Nasal cavity respiratory epithelium epithelial cell of viscerocranial mucosa (primary cell): ENCODE data around the gene TUG1. TPM values are rescaled to one million over a fixed set of nuclear protein-coding genes. Genes with fewer than 3 reads are reported as not detected.

ENCODE experiments used
- total RNA-seq: library from RNA; depleted of rRNA; stranded (reverse); fragments of >200 nt; gene quantifications from 2 replicates; pipeline ENCODE4 v1.2.3, GENCODE V29; 2014

TUG1 gene
- 40.0 and 87.4 TPM in 2 replicates for total RNA-seq

GRCh38 chr22:30968924-30969531 is at the start of gene TUG1:
TSS of gene TUG1 (plus strand) at chr22:30969265.

GRCh38 chr22:30968015-30968923 is 796 bp upstream of the TUG1 start, which contains the start of gene MORC2:
TSS of gene MORC2 (minus strand) at chr22:30968774. CDS start at chr22:30967889, 885 bp downstream.

Other genes with a start within 250 kb of the TUG1 start
- gene MORC2, start 491 bp upstream of the TUG1 start, total RNA-seq: 16.7 and 33.3 TPM in 2 replicates
- gene SMTN, start 112.1 kb downstream of the TUG1 start, total RNA-seq: 25.7 and 48.5 TPM in 2 replicates
- gene SELENOM, start 138.3 kb downstream of the TUG1 start, total RNA-seq: 17.4 and 47.8 TPM in 2 replicates
- 0.34 and 1.1 TPM in 2 replicates for gene INPP5J, start 153.7 kb downstream of the TUG1 start, total RNA-seq
- under 0.01 TPM in 1 of 2 replicates, not detected in the other for gene PLA2G3, start 171.2 kb downstream of the TUG1 start, total RNA-seq
- gene RNF185, start 190.9 kb downstream of the TUG1 start, total RNA-seq: 57.7 and 74.5 TPM in 2 replicates
- gene LIMK2, start 243.0 kb downstream of the TUG1 start, total RNA-seq: 229 and 250 TPM in 2 replicates